Trophoblast cell (in vitro differentiated cells and primary cell): ENCODE results near the gene ACKR3.

Experiments used
- DNase-seq, 2 donors: peaks; one replicate each; pipeline ENCODE4 v3.0.0-alpha.2; 2016
- H2AFZ ChIP-seq: 2 replicates; pipeline ENCODE4 v1.6.1; 2013; ENCODE audit warnings: low read length, moderate library complexity, mild to moderate bottlenecking; ENCODE audit not compliant: insufficient read depth, poor library complexity
- H2AK5ac ChIP-seq: 2 replicates; pipeline ENCODE4 v1.6.1; 2013; ENCODE audit warnings: mild to moderate bottlenecking, low read length
- H2BK120ac ChIP-seq: 2 replicates; pipeline ENCODE4 v1.6.1; 2013; ENCODE audit warnings: low read length, mild to moderate bottlenecking, moderate library complexity; ENCODE audit not compliant: insufficient read depth, poor library complexity
- H2BK12ac ChIP-seq: 2 replicates; pipeline ENCODE4 v1.6.1; 2013; ENCODE audit warnings: mild to moderate bottlenecking, low read length, moderate library complexity
- H2BK5ac ChIP-seq: 2 replicates; pipeline ENCODE4 v1.6.1; 2013; ENCODE audit warnings: low read length, low read depth, moderate library complexity, mild to moderate bottlenecking; ENCODE audit not compliant: poor library complexity
- H3K14ac ChIP-seq: 2 replicates; pipeline ENCODE4 v1.6.1; 2013; ENCODE audit warnings: mild to moderate bottlenecking, low read length
- H3K18ac ChIP-seq: 2 replicates; pipeline ENCODE4 v1.6.1; 2013; ENCODE audit warnings: mild to moderate bottlenecking, low read length
- H3K23ac ChIP-seq: 2 replicates; pipeline ENCODE4 v1.6.1; 2013; ENCODE audit warnings: low read length
- H3K27ac ChIP-seq: 2 replicates; pipeline ENCODE4 v1.5.1; 2013; ENCODE audit warnings: low read depth, mild to moderate bottlenecking, inconsistent platforms, low read length, moderate library complexity
- H3K27me3 ChIP-seq: 2 replicates; pipeline ENCODE4 v1.6.1; 2013; ENCODE audit warnings: inconsistent platforms, mild to moderate bottlenecking, low read length, moderate library complexity; ENCODE audit not compliant: insufficient read depth
- H3K36me3 ChIP-seq, 2 experiments: 1 replicate in 1 of 2; 2 replicates in 1 of 2; pipeline ENCODE4 v1.6.1; 2013; ENCODE audit warnings: low read length in 2 of 2, mild to moderate bottlenecking in 2 of 2, moderate library complexity in 1 of 2; ENCODE audit not compliant: insufficient read depth in 2 of 2, control insufficient read depth in 1 of 2
- H3K4ac ChIP-seq: 2 replicates; pipeline ENCODE4 v1.6.1; 2013; ENCODE audit warnings: low read depth, mild to moderate bottlenecking, low read length, moderate library complexity
- H3K4me1 ChIP-seq, 2 experiments: 1 replicate in 1 of 2; 2 replicates in 1 of 2; pipeline ENCODE4 v1.6.1; 2013; ENCODE audit warnings: low read length in 2 of 2, mild to moderate bottlenecking in 2 of 2, moderate library complexity in 1 of 2; ENCODE audit not compliant: insufficient read depth in 2 of 2, control insufficient read depth in 1 of 2
- H3K4me2 ChIP-seq: 2 replicates; pipeline ENCODE4 v1.6.1; 2013; ENCODE audit warnings: inconsistent platforms, mild to moderate bottlenecking, low read length, moderate library complexity
- H3K4me3 ChIP-seq: 2 replicates; pipeline ENCODE4 v1.5.1; 2013; ENCODE audit warnings: mild to moderate bottlenecking, low read depth, low read length, inconsistent platforms
- H3K79me1 ChIP-seq: one replicate; pipeline ENCODE4 v1.6.1; 2013; ENCODE audit warnings: low read length
- H3K79me2 ChIP-seq: 2 replicates; pipeline ENCODE4 v1.6.1; 2013; ENCODE audit warnings: low read length, mild to moderate bottlenecking; ENCODE audit not compliant: control insufficient read depth, insufficient read depth, poor library complexity
- H3K9ac ChIP-seq: 2 replicates; pipeline ENCODE4 v1.6.1; 2013; ENCODE audit warnings: mild to moderate bottlenecking, low read length
- H3K9me3 ChIP-seq: 2 replicates; pipeline ENCODE4 v1.6.1; 2013; ENCODE audit warnings: low read depth, mild to moderate bottlenecking, control low read depth, inconsistent platforms, low read length; ENCODE audit not compliant: insufficient read depth
- H4K12ac ChIP-seq: 2 replicates; pipeline ENCODE4 v1.6.1; 2013; ENCODE audit warnings: low read depth, mild to moderate bottlenecking, low read length, moderate library complexity
- H4K8ac ChIP-seq: 2 replicates; pipeline ENCODE4 v1.6.1; 2013; ENCODE audit warnings: low read depth, mild to moderate bottlenecking, low read length, moderate library complexity
- H4K91ac ChIP-seq: one replicate; pipeline ENCODE4 v1.6.1; 2013; ENCODE audit warnings: low read depth, mild to moderate bottlenecking, low read length, moderate library complexity
- WGBS: extraction: QIAGEN DNeasy Blood & Tissue Kit; methylation state at CpG from one replicate; pipeline ENCODE4 v1.1.7; 2013; ENCODE audit warnings: missing lambda C conversion rate; ENCODE audit not compliant: insufficient read length, insufficient coverage; ENCODE audit errors: extremely low coverage; 5-methylcytosine and 5-hydroxymethylcytosine counted together

The ACKR3 gene

DNA sequence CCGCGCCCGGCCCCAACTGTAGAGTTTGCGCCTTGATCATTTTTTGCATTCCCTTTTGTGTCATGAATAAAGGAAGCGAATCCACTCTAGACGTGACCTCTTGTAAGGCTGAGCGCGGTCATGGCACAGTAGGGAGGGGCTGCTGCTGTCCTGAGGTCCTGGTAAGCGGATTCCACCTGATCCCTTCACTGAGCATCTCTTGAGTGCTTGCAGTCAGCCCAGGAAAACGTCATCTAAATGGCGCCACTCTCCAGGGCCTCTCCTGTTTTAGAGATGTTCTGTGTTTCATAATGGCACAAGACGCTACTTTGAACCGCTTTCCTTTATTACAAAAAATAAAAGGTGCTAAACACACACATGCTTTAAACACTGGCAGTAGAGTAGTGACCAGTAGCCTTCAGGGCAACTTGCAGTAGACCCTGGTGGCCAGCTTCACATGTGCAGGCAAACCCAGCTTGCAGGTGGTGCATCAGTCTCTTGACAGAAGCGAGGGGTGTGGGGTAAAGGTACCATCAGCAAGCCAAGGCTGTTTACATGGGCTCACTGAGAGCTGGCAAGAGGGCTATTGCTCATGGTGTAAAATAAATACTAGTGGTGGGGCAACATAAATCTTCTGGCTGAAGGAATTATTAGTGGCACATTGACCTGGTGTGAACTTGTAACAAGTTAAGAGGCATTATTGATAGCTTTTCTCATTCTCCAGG lies 43.0 kb upstream of the ACKR3 start:
- Histone ChIP-seq H3K27ac (no peak overlapping the region), H4K91ac (no peak overlapping the region), H4K12ac (no peak overlapping the region), H3K23ac (no peak overlapping the region), H3K18ac (no peak overlapping the region), H2AK5ac (no peak overlapping the region), H3K27me3 (no peaks in the 10 kb centered on the region), H4K8ac (no peak overlapping the region), H3K9me3 (peaks cover 2% of the 10 kb centered on the region), H3K36me3 (no peaks in the 10 kb centered on the region), H3K4me1 (peaks cover 3 to 7% of the 10 kb centered on the region in 2 experiments), H3K79me2 (no peaks in the 10 kb centered on the region), H3K4me2 (no peak overlapping the region), H2BK120ac (no peak overlapping the region), H3K4ac (no peak overlapping the region), H3K14ac (no peak overlapping the region), H2BK5ac (no peak overlapping the region), H3K79me1 (peaks cover 5% of the 10 kb centered on the region), H3K9ac (no peak overlapping the region), H3K4me3 (no peak overlapping the region), H2AFZ (no peak overlapping the region), H2BK12ac (no peak overlapping the region)
- no CpG with 5 or more reads among the region's 14 CpGs for WGBS
- peak; percentile 66 to 73 for DNase-seq

DNA sequence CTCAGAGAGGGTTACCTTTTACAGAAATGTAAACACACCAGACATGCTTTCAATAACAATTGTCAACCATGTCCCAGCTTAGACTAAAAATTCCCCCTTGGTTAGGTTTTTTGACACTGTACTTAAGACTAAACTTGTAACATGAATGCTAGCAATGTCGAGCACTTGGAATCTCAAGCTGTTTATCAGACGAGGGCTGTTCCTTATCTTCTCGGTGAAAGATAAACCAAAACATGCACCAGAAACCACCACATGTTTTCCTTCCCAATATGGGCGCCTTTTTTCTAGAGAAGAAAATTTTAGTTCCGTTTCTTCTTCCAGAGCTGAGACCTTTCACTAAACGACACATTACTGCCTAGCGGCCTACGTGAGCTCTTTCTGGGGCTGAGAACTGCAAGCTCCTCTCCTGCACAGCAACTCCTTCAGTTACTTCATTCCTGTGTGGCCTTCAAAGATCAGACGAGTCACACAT lies 42.4 kb upstream of the ACKR3 start:
- peak overlapping the region; percentile 31 for H2BK12ac ChIP-seq
- peak overlapping the region; percentile 45 for H3K27ac ChIP-seq
- no peak overlapping the region for H2BK5ac ChIP-seq
- H4K8ac ChIP-seq, result peak overlapping the region; percentile 42
- peaks cover 3 to 7% of the 10 kb centered on the region in 2 experiments for H3K4me1 ChIP-seq
- H3K9ac ChIP-seq, result no peak overlapping the region
- H3K27me3 ChIP-seq, result no peaks in the 10 kb centered on the region
- H3K18ac ChIP-seq, result no peak overlapping the region
- no CpG with 5 or more reads among the region's 9 CpGs for WGBS
- no peak overlapping the region for H3K4me3 ChIP-seq
- peaks cover 5% of the 10 kb centered on the region for H3K79me1 ChIP-seq
- H2BK120ac ChIP-seq, result no peak overlapping the region
- no peak overlapping the region for H3K4me2 ChIP-seq
- H3K36me3 ChIP-seq, result no peaks in the 10 kb centered on the region
- H2AK5ac ChIP-seq, result no peak overlapping the region
- H3K9me3 ChIP-seq, result peaks cover 2% of the 10 kb centered on the region
- H3K4ac ChIP-seq, result no peak overlapping the region
- H3K14ac ChIP-seq, result no peak overlapping the region
- H3K23ac ChIP-seq, result no peak overlapping the region
- no peaks in the 10 kb centered on the region for H3K79me2 ChIP-seq
- H4K12ac ChIP-seq, result no peak overlapping the region
- peak overlapping the region; percentile 68 for H2AFZ ChIP-seq
- peak; percentile 56 to 92 for DNase-seq
- H4K91ac ChIP-seq, result peak overlapping the region; percentile 34

GRCh38 chr2:236529606-236530005 lies 40.0 kb upstream of the ACKR3 start:
- Histone ChIP-seq H3K4me3 (no peak overlapping the region), H3K9me3 (peaks cover 2% of the 10 kb centered on the region), H3K9ac (no peak overlapping the region), H3K18ac (no peak overlapping the region), H4K91ac (no peak overlapping the region), H3K79me2 (no peaks in the 10 kb centered on the region), H3K79me1 (peaks cover 5% of the 10 kb centered on the region), H4K12ac (no peak overlapping the region), H3K27me3 (no peaks in the 10 kb centered on the region), H2BK12ac (no peak overlapping the region), H2AK5ac (no peak overlapping the region), H3K4ac (no peak overlapping the region), H3K36me3 (no peaks in the 10 kb centered on the region), H3K4me2 (no peak overlapping the region), H2BK120ac (no peak overlapping the region), H3K23ac (no peak overlapping the region), H3K27ac (no peak overlapping the region), H3K14ac (no peak overlapping the region), H4K8ac (no peak overlapping the region), H2AFZ (no peak overlapping the region), H2BK5ac (no peak overlapping the region), H3K4me1 (peaks cover 3 to 7% of the 10 kb centered on the region in 2 experiments)
- WGBS, result no CpG with 5 or more reads among the region's 4 CpGs
- DNase-seq, result no peak

GRCh38 chr2:236530512-236530911 lies 39.1 kb upstream of the ACKR3 start:
- no peak overlapping the region for H3K4me3 ChIP-seq
- H3K18ac ChIP-seq, result no peak overlapping the region
- no peak overlapping the region for H4K12ac ChIP-seq
- no peak overlapping the region for H3K23ac ChIP-seq
- no peak overlapping the region for H2BK5ac ChIP-seq
- peaks cover 3 to 7% of the 10 kb centered on the region in 2 experiments for H3K4me1 ChIP-seq
- H3K4ac ChIP-seq, result no peak overlapping the region
- WGBS, result no CpG with 5 or more reads among the region's 1 CpG
- no peak overlapping the region for H3K27ac ChIP-seq
- no peaks in the 10 kb centered on the region for H3K9me3 ChIP-seq
- no peak overlapping the region for H3K4me2 ChIP-seq
- no peak overlapping the region for H2BK120ac ChIP-seq
- H2BK12ac ChIP-seq, result no peak overlapping the region
- no peak overlapping the region for H4K8ac ChIP-seq
- no peaks in the 10 kb centered on the region for H3K36me3 ChIP-seq
- no peak overlapping the region for H3K9ac ChIP-seq
- H3K79me2 ChIP-seq, result no peaks in the 10 kb centered on the region
- H2AFZ ChIP-seq, result no peak overlapping the region
- no peak overlapping the region for H4K91ac ChIP-seq
- H2AK5ac ChIP-seq, result no peak overlapping the region
- H3K79me1 ChIP-seq, result peaks cover 5% of the 10 kb centered on the region
- no peak for DNase-seq
- H3K14ac ChIP-seq, result no peak overlapping the region
- H3K27me3 ChIP-seq, result no peaks in the 10 kb centered on the region
